Measurements from ENCODE around the gene A3GALT2. TPM values are rescaled to one million over a fixed set of nuclear protein-coding genes. Genes with fewer than 3 reads are reported as not detected.

A3GALT2 gene
- not detected in 2 replicates for total RNA-seq

- no peak for DNase-seq (ENCODE audit: low read depth in 2 of 2)
Observed at GRCh38 chr1:33320619-33321165, at the start of gene A3GALT2. TSS of gene A3GALT2 (minus strand) at chr1:33321098. CDS start at chr1:33321098, 0 bp downstream.

GRCh38 chr1:33370301-33370700, 49.4 kb upstream of the A3GALT2 start:
- no peak for DNase-seq (ENCODE audit: low read depth in 2 of 2)

- DNase-seq (ENCODE audit: low read depth in 2 of 2) = no peak
Observed at GRCh38 chr1:33369764-33370163, 48.9 kb upstream of the A3GALT2 start.

- DNase-seq (ENCODE audit: low read depth in 2 of 2) = no peak
Observed at GRCh38 chr1:33369081-33369480, 48.2 kb upstream of the A3GALT2 start.

GRCh38 chr1:33368431-33368830, 47.5 kb upstream of the A3GALT2 start:
- no peak for DNase-seq (ENCODE audit: low read depth in 2 of 2)

GRCh38 chr1:33367485-33368405, 46.8 kb upstream of the A3GALT2 start:
- peak in 1 of 2 donors; percentile 78 for DNase-seq (ENCODE audit: low read depth in 2 of 2)

GRCh38 chr1:33366762-33367484, 46.0 kb upstream of the A3GALT2 start:
- DNase-seq (ENCODE audit: low read depth in 2 of 2) = no peak

- DNase-seq (ENCODE audit: low read depth in 2 of 2) = no peak
Observed at GRCh38 chr1:33365560-33365997, 44.7 kb upstream of the A3GALT2 start.

- peak in 1 of 2 donors; percentile 26 for DNase-seq (ENCODE audit: low read depth in 2 of 2)
Observed at GRCh38 chr1:33364565-33364918, 43.6 kb upstream of the A3GALT2 start.

- DNase-seq (ENCODE audit: low read depth in 2 of 2) = no peak
Observed at GRCh38 chr1:33363470-33363861, 42.6 kb upstream of the A3GALT2 start.

- DNase-seq (ENCODE audit: low read depth in 2 of 2) = no peak
Observed at GRCh38 chr1:33363021-33363420, 42.1 kb upstream of the A3GALT2 start.

GRCh38 chr1:33361532-33362235, 40.8 kb upstream of the A3GALT2 start:
- DNase-seq (ENCODE audit: low read depth in 2 of 2) = peak; percentile 83 to 86

- no peak for DNase-seq (ENCODE audit: low read depth in 2 of 2)
Observed at GRCh38 chr1:33360367-33360766, 39.5 kb upstream of the A3GALT2 start.

- no peak for DNase-seq (ENCODE audit: low read depth in 2 of 2)
Observed at GRCh38 chr1:33359931-33360330, 39.0 kb upstream of the A3GALT2 start.

GRCh38 chr1:33358795-33359503, 38.1 kb upstream of the A3GALT2 start:
- DNase-seq (ENCODE audit: low read depth in 2 of 2) = no peak

- no peak for DNase-seq (ENCODE audit: low read depth in 2 of 2)
Observed at GRCh38 chr1:33358114-33358794, 37.4 kb upstream of the A3GALT2 start.

- DNase-seq (ENCODE audit: low read depth in 2 of 2) = no peak
Observed at GRCh38 chr1:33357099-33357498, 36.2 kb upstream of the A3GALT2 start.

GRCh38 chr1:33354707-33355316, 33.9 kb upstream of the A3GALT2 start:
- DNase-seq (ENCODE audit: low read depth in 2 of 2) = no peak

GRCh38 chr1:33353531-33353930, 32.6 kb upstream of the A3GALT2 start:
- no peak for DNase-seq (ENCODE audit: low read depth in 2 of 2)

- DNase-seq (ENCODE audit: low read depth in 2 of 2) = no peak
Observed at GRCh38 chr1:33351281-33351660, 30.4 kb upstream of the A3GALT2 start.

Data from dermis microvascular lymphatic vessel endothelial cell (primary cell).